DMS53 treated with DMSO at 0.1 percent for 48 hours (cell line): Measurements from ENCODE around the gene SNRNP35.
"Not testable (repeated sequence)": the region's sequence is repeated elsewhere in the genome, so short reads cannot be mapped to it uniquely, and the experiment has no call there.

ENCODE experiments used
- DNase-seq: peaks from one replicate; lab custom pipeline; 2025; ENCODE audit not compliant: unreplicated experiment; lab: John Stamatoyannopoulos, UW

The SNRNP35 gene

GRCh38 chr12:123488539-123489230 lies 30.7 kb downstream of the SNRNP35 start:
- no peak for DNase-seq

DNA sequence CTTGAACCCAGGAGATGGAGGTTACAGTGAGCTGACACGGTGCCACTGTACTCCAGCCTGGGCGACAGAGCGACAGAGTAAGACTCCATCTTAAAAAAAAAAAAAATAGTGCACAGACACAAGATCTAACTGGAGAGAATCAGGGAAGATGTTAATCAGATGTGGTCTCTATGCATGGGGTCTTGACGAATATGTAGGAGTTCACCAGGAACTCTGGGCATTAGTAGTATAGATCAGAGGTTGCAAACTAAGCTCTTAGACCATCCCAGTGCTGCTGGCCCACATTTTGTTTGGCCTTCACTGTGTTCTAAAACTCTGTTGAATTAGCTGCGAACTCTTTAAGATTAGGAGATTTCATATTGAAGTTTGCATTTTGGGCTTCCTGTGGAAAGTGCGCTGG lies 31.6 kb downstream of the SNRNP35 start:
- DNase-seq: no peak

GRCh38 chr12:123490089-123490488 lies 32.1 kb downstream of the SNRNP35 start:
- DNase-seq: no peak

- DNase-seq: no peak
These were observed 33.1 kb downstream of the SNRNP35 start for GRCh38 chr12:123491056-123491455.

- no peak for DNase-seq
These were observed 33.5 kb downstream of the SNRNP35 start for GRCh38 chr12:123491481-123491880.

DNA sequence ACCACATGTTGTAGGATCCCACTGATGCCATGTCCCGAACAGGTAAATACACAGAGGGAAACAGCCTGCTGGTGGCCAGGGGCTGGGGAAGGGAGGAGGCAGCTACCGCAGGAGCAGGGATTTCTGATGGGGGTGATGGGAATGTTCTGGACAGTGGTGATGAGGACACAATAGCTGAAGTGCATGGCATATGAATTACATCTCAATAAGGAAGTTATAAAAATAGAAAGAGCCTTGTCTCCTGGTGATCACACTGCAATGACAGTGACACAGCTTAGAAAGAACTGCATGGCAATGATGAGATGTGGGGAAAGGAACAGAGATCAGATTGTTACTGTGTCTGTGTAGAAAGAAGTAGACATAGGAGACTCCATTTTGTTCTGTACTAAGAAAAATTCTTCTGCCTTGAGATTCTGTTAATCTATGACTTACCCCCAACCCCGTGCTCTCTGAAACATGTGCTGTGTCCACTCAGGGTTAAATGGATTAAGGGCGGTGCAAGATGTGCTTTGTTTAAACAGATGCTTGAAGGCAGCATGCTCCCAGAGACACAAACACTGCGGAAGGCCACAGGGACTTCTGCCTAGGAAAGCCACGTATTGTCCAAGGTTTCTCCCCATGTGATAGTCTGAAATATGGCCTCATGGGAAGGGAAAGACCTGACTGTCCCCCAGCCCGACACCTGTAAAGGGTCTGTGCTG lies 34.5 kb downstream of the SNRNP35 start:
- DNase-seq: peak; percentile 16

DNA sequence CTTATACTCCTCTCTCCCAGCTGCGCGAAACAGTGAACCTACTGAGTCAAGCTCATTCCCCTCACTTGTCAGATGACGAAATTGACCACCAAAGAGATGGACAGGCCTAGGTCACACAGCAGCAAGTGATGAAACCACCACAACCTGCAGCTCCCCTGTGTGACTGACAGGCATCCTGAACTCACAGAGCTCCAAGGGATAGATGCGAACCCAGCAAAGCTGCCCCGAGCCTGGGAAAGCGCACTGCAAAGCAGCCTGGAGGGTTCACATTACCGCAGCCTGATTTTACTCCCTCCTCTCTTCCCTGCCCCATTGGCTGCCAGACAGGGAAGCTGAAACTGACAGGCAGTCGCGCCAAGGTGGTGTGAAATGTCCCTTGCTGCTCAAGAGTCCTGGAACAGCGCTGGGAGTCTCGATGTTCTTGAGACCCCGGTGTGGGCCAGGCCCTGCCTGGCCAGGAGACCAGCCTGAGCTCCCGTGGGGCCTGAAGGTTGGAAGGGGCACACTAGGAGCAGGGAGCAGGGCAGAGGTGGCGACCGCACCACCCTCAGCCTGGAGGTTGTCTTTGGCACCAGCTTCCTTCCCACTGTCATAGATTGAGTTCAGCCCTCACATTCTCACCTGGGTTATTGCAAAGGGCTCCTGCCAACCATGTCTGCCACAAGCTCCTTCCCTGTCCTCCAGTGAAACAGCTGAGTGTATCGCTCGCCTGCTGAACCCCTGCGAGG lies 36.3 kb downstream of the SNRNP35 start:
- DNase-seq: no peak

DNA sequence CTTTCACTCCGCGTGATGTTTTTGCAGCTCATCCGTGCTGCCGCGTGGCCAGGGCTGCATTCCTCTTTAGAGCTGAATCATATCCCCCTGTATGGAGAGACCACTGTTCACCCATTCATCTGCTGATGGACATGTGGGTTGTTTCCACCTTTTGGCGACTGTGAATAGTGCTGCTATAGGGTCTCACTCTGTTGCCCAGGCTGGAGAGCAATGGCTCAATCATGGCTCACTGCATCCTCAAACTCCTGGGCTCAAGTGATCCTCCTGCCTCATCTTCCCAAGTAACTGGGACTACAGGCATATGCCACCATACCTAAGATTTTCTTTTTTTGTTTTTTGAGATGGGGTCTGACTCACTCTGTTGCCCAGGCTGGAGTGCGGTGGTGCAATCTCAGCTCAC lies 39.1 kb downstream of the SNRNP35 start:
- no peak for DNase-seq

DNA sequence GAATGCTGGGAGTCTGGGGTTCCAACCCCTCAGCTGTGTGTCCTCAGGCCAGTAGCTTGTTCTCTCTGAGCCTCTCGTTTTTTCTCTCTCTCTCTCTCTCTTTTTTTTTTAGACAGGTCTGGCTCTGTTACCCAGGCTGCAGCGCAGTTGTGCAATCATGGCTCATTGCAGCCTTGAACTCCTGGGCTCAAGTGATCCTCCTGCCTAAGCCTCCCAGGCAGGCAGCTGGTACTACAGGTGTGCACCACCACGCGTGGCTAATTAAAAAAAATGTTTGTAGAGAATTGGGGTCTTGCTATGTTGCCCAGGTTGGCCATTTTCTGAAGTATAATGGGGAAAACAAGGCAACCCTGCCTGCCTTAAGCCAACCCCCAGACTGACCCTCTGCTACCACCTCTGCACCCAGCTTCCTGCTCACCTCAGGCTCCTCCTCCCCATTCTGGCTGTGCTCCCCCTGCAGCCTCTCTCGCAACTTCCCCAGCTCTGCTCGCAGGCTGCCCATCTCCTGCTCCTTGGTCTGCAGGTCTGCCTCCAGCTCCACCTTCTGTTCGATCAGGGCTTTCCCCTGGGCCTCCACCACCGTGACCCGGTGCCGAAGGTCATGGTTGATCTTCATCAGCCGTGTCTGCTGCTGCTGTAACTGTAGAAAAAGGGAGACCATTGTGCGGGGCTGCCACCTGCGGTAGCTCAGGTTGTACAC lies 40.3 kb downstream of the SNRNP35 start:
- no peak for DNase-seq

DNA sequence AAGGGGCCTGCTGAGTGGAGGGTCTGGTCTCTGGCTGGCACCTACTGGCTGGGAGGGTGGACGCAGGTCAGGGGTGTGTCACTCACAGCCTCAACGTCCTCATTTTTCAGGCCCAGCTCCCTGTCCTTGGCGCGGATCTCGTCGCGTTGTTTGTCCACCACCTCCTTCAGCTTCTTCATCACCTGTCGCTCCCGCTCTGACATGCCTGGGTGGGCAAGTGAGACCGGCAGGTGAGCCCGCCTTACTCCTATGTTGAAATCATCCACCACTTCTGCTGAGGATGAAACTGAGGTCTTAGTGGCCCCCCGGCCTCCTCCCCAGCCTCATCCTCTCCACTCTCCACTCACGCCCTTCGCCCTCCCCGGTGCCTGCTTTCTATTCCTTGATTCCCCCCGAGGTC lies 41.4 kb downstream of the SNRNP35 start:
- no peak for DNase-seq

DNA sequence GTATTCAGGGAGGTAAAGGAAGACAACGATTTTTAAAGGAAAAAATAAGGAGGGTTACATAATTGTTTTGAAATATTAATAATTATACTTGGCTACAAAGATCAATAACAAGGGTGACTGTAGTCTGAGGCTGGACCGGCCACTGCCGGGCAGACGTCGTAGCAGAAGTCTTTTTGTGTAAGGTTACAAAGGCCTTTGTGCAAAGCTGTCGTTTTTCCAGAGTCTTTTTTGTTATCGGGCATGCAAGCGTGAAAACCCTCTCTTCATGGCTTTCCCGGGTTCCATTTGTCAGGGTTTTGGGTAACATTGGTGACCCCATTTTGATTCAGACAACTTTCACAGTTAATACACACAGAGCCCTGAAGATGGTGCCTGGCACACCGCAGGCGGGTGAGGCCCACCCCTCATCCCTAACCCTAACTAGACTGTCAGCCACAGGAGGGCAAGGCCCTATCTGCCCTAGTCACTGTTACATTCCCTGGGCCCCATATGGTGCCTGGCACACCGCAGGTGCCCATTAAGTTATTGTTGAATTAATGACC lies 44.3 kb downstream of the SNRNP35 start:
- no peak for DNase-seq

DNA sequence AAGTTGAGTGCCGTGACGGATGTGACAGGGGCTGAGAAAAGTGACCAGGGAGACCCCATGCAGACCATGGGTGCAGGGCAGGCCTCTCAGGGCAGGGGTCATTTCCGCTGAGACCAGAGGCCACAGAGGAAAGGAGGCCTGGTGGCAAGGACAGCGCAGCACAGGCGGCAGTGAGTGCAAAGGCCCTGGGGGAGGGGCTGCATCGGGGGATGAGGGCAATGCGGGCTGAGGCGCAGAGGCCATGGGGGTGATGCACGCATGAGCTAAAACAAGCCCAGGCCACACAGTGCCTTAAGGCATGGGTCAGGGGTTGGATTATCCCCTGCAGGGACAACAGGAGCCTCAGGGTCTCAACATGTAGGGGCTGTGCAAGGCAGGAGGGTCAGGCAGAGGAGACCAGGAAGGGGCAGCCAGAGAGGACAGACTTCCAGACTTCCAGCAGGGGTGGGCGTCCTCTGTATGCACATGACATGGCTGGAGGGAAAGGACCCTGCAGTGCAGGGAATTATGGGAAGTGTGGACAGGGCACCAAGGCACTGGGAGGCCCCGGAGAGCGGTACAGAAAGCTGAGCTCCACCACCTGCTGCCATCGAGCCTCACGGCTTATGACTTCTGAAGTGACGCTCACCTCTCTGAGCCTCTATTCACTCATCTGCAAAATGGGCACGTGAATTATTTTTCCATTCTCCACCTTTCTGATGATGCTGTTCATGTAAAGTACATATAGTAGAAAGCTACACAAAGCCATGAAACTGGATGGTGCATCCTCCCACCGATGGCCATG lies 48.3 kb downstream of the SNRNP35 start:
- DNase-seq: no peak

GRCh38 chr12:123506843-123507236 lies 48.9 kb downstream of the SNRNP35 start:
- no peak for DNase-seq

DNA sequence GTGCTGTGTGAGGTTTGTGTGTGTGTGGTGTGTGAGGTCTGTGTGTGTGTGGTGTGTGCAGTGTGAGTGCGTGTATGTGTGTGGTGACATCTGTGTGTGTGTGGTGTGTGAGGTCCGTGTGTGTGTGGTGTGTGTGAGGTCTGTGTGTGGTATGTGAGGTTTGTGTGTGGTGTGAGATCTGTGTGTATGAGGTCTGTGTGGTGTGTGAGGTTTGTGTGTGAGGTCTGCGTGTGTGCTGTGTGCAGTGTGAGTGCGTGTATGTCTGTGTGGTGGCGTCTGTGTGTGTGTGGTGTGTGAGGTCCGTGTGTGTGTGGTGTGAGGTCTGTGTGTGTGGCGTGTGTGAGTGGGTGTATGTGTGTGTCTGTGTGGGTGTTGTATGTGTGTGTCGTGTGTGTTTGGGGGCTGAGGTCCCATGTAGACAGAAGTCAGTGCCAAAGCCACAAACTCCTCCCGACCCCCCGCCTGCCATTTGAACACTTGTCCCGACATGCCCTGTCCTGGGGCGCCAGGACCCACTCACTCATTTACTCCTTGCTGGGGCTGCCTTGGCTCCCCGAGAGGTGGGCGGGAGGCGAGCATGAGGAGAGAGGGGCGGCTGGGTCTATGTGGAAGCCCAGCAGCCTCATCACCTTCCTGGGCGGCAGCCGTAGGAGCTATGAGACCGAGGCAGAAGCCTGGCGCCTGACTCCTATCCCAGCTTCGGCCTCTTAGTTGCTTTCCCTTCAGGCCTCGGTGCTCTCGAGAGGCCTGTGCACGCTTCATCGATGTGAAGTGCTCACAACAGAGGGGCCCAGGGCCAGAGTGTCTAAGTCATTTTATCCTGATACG lies 55.1 kb downstream of the SNRNP35 start:
- no peak for DNase-seq

- DNase-seq: no peak
These were observed 55.9 kb downstream of the SNRNP35 start for GRCh38 chr12:123513805-123514204.

DNA sequence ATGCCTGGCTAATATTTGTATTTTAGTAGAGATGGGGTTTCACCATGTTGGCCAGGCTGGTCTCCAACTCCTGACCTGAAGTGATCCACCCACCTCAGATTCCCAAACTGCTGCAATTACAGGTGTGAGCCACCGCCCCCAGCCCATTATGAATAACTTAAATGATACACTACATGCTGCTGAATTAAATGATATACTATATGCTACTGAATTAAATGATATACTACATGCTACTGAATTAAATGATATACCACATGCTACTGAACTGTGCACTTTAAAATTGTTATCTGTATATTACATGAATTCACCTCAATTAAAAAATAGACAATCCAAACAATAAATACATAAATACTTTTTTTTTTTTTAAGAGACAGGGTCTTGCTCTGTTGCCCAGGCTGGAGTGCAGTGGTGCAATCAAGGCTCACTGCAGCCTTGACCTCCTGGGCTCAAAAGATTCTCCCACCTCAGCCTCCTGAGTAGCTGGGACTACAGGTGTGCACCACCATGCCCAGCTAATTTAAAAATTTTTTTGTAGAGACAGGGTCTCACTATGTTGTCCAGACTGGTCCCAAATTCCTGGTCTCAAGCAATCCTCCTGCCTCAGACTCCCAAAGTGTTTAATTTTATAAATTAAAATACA lies 56.8 kb downstream of the SNRNP35 start:
- DNase-seq: not testable (repeated sequence)

DNA sequence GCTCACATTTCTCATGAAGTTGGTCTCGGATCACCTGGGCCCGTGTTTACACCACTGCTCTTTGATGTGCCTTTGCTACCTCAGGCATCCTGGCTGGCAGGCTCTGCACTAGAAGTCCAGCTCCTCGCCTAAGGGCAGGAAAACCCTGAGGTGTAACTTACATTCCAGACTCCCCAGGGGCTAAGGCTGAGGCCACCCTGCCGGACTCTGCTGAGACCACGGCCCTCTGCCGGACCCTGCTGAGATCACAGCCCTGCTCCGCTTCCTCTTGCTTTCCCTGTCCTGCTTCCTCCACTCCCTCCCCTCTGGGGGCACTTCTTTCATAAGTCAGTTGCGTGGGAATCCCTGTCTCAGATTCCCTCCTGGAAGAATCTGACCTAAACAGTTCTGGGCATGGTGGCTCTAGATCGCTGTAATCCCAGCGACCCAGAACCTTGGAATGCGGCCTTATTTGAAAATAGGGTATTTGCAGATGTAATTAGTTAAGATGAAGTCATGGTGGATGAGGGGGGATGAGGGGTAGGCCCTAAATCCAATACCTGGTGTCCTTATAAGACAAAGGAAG lies 58.4 kb downstream of the SNRNP35 start:
- DNase-seq: no peak
